ENCODE measurements around the gene TTC31. TPM values are rescaled to one million over a fixed set of nuclear protein-coding genes. Genes with fewer than 3 reads are reported as not detected.

TTC31 gene
- total and polyA plus RNA-seq, 8 donors: 4.7 to 91.2 (median 11.1) TPM

DNA sequence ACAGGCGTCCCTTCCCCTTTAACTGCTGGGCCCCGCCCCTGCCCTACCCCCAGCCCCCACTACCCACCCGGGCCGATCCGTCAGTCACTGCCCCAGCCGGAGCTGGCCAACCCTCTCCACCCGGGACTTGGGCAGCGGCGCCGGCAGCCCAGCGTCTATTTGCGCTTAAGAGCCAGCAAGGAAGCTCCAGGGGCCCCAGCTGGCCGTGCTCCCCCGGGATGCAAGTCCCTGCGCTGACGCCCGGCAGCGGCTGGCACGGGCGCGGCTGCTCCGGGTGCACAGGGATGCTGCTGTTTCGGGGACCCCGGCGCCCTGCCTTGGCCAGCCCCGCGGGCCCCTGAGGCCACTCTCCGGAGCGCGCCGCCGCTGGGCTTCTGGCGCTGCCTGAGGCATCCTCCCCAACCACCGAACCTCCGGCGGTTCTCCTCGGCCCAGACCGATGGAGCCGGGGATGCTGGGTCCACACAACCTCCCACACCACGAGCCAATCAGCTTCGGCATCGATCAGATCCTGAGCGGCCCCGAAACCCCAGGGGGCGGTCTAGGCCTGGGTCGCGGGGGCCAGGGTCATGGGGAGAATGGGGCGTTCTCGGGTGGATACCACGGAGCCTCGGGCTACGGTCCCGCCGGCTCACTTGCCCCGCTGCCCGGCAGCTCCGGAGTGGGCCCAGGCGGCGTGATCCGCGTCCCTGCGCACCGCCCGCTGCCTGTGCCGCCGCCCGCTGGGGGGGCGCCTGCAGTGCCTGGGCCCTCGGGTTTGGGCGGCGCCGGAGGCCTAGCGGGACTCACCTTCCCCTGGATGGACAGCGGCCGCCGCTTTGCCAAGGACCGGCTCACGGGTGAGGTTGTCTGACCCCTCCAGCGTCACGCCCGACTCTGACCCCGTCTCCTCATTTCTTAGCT lies 31.7 kb downstream of the TTC31 start, which contains the start of gene TLX2:
TSS of gene TLX2 (plus strand) at position 83 of the 903 bp plus-strand sequence. CDS start at position 440, 357 bp downstream.
- WGBS, 5 donors: 3 to 8% (median 4%) methylated on average over 35 to 82 of the region's 82 CpGs
- TF ChIP-seq POLR2A (IDR thresholded peaks at IDR 0.05) (no peak), POLR2AphosphoS5 (IDR thresholded peaks at IDR 0.05) (no peak), EP300 (IDR thresholded peaks at IDR 0.05) (no peak)
- TF ChIP-seq, protein P1, sequence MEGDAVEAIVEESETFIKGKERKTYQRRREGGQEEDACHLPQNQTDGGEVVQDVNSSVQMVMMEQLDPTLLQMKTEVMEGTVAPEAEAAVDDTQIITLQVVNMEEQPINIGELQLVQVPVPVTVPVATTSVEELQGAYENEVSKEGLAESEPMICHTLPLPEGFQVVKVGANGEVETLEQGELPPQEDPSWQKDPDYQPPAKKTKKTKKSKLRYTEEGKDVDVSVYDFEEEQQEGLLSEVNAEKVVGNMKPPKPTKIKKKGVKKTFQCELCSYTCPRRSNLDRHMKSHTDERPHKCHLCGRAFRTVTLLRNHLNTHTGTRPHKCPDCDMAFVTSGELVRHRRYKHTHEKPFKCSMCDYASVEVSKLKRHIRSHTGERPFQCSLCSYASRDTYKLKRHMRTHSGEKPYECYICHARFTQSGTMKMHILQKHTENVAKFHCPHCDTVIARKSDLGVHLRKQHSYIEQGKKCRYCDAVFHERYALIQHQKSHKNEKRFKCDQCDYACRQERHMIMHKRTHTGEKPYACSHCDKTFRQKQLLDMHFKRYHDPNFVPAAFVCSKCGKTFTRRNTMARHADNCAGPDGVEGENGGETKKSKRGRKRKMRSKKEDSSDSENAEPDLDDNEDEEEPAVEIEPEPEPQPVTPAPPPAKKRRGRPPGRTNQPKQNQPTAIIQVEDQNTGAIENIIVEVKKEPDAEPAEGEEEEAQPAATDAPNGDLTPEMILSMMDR (IDR thresholded peaks at IDR 0.05): no peak
- Histone ChIP-seq H3K27me3 (peaks cover 38 to 100% (median 90%) of the 10 kb centered on the region in 3 donors), H3K4me3 (peak within 1 kb of the TSS in 3 of 4 donors; percentile 16 to 55 (median 18)), H3K4me1 (peaks cover 32 to 39% (median 35%) of the 10 kb centered on the region in 4 donors), H3K27ac (no peak within 1 kb of the TSS), H3K36me3 (no peaks in the 10 kb centered on the region), H3K9me3 (no peaks in the 10 kb centered on the region)
- intact Hi-C loops (cut with DNase I; ENCODE audit: low total_unique reads): no loop called here
- DNase-seq: no peak

DNA sequence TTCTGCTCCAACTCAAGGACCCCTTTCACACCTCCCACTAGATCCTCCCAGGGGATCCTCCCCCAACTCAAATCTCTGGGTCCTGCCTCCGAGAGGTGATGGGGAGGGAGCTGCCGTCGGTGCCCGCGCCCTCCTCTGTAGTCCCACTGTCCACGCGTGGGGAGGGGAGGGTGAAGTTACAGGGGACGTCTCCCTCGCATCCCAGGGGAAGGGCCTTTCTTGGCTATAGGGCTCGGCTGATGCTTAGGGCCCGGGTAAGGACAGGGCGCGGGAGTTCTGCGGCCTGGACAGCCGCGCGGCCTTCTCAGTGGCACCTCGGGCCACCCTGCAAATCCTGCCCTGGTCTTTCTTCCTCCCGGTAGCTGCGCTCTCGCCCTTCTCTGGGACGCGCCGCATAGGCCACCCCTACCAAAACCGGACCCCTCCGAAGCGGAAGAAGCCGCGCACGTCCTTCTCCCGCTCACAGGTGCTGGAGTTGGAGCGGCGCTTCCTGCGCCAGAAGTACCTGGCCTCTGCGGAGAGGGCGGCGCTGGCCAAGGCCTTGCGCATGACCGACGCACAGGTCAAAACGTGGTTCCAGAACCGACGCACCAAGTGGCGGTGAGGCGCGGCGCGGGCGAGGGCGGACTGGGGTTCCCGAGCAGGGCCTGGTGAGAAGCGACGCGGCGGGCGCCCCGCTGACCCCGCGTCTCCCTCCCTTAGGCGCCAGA lies 32.5 kb downstream of the TTC31 start:
- intact Hi-C loops (cut with DNase I; ENCODE audit: low total_unique reads): no loop called here
- WGBS, 5 donors: 5 to 14% (median 6%) methylated on average over 26 to 60 of the region's 60 CpGs
- H3K4me3 ChIP-seq: peak overlapping the region; percentile 26 to 55 (median 36)
- H3K36me3 ChIP-seq: no peaks in the 10 kb centered on the region
- H3K9me3 ChIP-seq: no peaks in the 10 kb centered on the region
- H3K27ac ChIP-seq: no peak overlapping the region
- no peak for TF ChIP-seq POLR2A (IDR thresholded peaks at IDR 0.05)
- TF ChIP-seq, protein P1 (IDR thresholded peaks at IDR 0.05): no peak
- TF ChIP-seq EP300 (IDR thresholded peaks at IDR 0.05): no peak
- no peak for TF ChIP-seq POLR2AphosphoS5 (IDR thresholded peaks at IDR 0.05)
- DNase-seq: peak in 1 of 2 donors; percentile 56
- peaks cover 38 to 100% (median 94%) of the 10 kb centered on the region in 3 donors for H3K27me3 ChIP-seq
- peaks cover 32 to 39% (median 35%) of the 10 kb centered on the region in 4 donors for H3K4me1 ChIP-seq

DNA sequence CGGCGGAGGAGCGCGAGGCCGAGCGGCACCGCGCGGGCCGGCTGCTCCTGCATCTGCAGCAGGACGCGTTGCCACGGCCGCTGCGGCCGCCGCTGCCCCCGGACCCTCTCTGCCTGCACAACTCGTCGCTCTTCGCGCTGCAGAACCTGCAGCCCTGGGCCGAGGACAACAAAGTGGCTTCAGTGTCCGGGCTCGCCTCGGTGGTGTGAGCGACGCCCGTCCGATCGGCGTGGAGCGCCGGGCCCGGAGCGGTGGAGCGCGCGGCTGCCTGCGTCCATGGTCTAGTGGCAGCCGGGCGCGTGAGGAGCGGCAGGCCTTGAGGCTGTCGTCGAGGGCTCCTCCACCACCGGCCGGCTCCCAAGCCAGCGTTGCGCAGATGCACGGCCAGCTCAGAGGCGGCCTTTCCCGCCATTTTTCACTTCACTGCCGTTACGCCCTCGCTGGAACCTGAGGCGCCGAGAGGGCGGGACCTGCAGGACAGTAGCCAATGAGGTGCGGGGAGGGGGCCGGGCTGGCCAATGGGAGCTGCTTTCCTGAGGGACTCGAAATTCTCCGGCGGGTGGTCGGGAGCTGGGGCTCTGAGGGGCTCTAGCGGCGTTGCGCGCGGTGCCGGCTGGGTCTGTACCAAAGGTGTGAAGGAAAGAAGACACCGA lies 33.2 kb downstream of the TTC31 start:
- TF ChIP-seq, protein P1 (IDR thresholded peaks at IDR 0.05): no peak
- no peak for TF ChIP-seq POLR2A (IDR thresholded peaks at IDR 0.05)
- TF ChIP-seq POLR2AphosphoS5 (IDR thresholded peaks at IDR 0.05): no peak
- TF ChIP-seq EP300 (IDR thresholded peaks at IDR 0.05): no peak
- Histone ChIP-seq H3K36me3 (no peaks in the 10 kb centered on the region), H3K27ac (no peak overlapping the region), H3K9me3 (no peaks in the 10 kb centered on the region), H3K4me1 (peaks cover 32 to 39% (median 35%) of the 10 kb centered on the region in 4 donors), H3K4me3 (peak overlapping the region; percentile 26 to 55 (median 36)), H3K27me3 (peaks cover 38 to 99% (median 89%) of the 10 kb centered on the region in 3 donors)
- intact Hi-C loops (cut with DNase I; ENCODE audit: low total_unique reads): no loop called here
- 6 to 11% (median 8%) methylated on average over 46 to 72 of the region's 72 CpGs for WGBS, 5 donors
- peak; percentile 62 to 90 for DNase-seq

DNA sequence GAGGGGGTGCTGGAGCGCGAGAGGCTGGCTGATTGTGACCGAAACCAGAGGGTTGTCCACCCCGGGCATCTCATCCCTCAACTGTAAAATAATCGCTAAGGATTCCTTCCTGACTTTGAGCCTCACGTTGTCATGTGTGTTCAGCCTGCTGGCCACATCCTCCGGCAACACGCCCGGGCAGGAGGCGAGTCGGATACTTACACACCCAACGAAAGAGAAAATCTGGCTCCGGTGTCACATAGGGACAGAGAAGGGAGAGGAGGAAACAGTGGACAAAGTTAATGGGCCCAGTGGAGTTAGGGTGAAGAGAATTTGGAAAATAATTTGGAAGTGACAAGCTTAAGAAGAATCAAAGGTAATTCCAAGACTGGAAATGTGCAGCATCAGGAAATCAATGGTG lies 33.8 kb downstream of the TTC31 start:
- WGBS, 5 donors: 70 to 74% (median 73%) methylated on average over 13 of the region's 13 CpGs
- Histone ChIP-seq H3K27ac (no peak overlapping the region), H3K4me1 (peaks cover 32 to 39% (median 35%) of the 10 kb centered on the region in 4 donors), H3K4me3 (peak overlapping the region in 3 of 4 donors; percentile 34 to 55 (median 39)), H3K36me3 (no peaks in the 10 kb centered on the region), H3K9me3 (no peaks in the 10 kb centered on the region), H3K27me3 (peaks cover 38 to 93% (median 84%) of the 10 kb centered on the region in 3 donors)
- intact Hi-C loops (cut with DNase I; ENCODE audit: low total_unique reads): no loop called here
- no peak for DNase-seq
- TF ChIP-seq POLR2AphosphoS5 (IDR thresholded peaks at IDR 0.05): no peak
- TF ChIP-seq POLR2A (IDR thresholded peaks at IDR 0.05): no peak
- TF ChIP-seq, protein P1 (IDR thresholded peaks at IDR 0.05): no peak
- no peak for TF ChIP-seq EP300 (IDR thresholded peaks at IDR 0.05)

Data from stomach (tissue), 9 donors.